ENCODE measurements around the gene TET2.

The TET2 gene

DNA sequence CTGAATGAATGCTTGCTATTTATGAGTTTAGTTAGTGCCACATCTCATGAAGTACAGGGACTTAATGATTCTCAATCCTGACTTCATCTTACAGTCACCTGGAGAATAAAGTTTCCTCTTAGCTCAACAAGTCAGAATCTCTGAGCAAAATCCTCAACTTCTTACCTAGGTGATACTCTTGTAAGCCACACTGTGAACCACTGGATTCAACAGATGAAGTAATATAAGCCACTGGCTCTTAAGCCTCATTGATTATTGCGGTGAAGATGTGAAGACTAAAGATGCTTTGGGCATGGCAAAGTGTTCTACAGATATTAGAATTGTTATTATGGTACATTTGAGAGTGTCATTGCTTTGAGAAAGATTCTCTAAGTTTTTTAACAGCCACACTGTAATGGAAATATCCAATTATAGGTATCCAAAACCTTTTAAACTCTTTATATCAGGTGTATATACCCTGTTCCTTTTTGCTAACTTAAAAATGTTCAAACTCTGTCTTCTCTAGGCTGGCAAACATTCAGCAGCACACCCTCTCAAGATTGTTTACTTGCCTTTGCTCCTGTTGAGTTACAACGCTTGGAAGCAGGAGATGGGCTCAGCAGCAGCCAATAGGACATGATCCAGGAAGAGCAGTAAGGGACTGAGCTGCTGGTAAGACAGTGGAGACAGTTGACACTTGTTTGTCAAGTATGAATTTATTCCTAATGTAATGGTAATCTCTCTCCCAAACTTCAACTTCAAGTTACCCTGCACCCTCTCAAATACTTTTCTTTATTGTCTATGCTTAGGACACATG is 43.4 kb downstream of the TET2 start:
- no peak for DNase-seq

DNA sequence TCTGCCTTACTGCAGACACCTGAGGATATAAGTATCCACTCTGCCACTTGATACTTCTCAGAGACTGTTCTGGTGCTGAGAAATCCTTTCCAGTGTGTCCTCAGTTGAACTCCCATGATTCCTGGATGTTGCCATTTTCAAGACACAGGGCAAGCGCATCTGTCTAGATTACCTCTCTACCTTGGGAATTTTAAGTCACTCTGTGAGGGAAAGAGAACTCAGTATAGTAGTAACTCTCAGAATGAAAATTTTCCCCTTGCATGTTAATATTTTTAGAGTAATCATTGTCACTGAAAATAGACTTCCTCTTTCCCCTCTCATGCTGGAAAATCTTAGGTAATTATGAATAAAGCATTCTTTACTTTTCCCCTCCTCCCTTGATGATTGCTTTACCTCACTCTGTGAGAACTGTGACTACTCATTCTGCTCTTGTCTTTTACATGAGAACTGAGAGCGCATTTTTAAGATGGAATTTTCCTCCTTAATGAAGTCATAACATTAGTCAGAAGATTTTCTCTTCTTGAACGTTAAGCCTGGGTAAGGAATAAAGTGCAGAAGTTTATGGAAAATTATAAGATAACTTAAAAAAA is 45.0 kb downstream of the TET2 start:
- DNase-seq = peak; percentile 30

DNA sequence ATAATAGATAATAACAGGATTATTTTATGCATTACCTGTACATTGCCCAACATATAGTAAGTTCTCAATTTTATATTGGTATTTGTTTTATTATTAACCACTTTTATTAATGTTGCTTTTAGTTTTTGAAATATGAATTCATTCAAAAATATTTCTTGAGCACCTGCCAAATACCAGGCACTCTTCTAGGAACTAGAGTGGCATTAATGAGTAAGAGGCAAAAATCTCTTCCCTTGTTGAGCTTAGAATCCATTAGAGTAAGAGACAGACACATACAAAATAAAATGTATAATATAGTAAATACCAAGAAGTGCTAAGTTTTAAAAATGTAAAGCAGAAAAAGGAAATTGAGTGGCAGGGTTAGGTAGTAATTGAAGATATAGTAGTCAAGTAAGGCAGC is 45.8 kb downstream of the TET2 start:
- no peak for DNase-seq

DNA sequence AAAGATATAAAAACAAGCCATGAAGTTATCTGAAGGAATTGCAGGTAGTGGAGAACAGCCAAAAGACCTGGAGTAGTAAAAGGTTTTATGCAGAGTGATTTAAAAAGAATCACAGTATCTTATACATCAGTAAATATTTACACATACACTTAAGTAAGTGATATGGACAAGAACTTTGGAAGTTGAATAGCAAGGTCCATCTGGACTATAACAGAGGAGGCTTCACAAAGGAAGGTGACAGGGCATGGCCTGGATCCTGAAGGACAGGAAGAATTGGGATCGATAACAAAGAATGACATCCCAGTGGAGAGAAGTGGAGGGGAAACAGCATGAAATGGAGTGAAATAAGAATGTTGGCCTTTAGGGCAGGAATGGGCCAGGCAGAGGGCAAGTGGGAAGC is 46.2 kb downstream of the TET2 start:
- no peak for DNase-seq

DNA sequence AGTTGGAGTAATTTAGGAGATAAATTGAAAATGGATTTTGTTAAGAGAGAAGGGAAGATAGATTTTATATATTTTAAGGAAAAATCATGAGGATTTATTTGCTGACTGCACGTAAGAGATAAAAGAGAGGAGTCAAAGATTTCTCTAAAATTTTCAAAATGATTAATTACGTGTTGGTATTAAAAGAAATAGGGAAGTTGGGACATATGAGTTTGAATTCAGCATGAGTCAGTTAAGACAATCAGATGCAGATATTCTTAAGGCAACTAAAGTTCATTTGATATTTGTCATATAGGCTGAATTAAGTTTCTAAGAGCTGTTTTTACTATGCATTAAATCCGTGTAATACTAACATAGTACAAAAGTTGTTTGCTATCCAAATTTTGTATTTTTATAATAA is 46.9 kb downstream of the TET2 start:
- no peak for DNase-seq

DNA sequence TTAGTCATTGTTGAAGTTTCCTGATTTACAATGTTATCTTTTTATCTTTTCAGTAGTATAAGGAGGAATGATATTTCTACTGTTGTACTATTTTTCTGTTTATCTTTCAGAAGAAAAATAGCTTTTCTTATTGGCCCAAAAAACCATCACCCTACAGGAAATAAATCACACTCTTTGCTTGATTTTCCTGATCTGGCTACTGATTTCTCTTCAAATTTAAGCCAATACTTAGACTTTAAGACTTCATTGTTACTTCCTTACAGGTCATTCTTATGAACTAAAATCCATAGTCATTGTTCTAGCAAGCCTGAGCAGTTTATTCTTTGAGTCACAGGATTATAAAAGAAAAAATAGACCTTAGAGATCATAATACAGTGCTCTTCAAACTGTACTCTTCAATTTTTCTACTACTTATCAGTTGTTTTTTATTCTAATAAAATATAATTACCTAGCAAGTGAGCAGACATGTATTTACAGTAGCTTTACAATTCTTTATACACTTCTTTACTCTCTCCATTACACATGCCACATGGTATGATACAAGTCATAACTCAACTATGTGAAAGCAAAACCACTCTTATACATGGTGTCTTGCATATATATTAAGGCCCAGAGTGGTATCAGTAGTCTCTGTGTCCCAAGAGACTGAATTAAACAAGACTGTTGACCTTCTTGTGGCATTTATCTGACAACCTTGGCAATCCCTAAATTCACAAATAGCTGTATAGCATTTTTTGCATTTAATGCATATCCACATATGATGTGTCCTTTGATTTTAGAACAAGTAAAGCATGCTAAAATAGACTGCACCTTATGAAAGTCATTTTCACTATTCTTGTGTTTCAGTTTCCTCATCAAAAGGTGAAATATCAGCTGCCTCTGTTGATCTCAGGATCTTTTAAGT is 47.9 kb downstream of the TET2 start:
- DNase-seq = no peak

DNA sequence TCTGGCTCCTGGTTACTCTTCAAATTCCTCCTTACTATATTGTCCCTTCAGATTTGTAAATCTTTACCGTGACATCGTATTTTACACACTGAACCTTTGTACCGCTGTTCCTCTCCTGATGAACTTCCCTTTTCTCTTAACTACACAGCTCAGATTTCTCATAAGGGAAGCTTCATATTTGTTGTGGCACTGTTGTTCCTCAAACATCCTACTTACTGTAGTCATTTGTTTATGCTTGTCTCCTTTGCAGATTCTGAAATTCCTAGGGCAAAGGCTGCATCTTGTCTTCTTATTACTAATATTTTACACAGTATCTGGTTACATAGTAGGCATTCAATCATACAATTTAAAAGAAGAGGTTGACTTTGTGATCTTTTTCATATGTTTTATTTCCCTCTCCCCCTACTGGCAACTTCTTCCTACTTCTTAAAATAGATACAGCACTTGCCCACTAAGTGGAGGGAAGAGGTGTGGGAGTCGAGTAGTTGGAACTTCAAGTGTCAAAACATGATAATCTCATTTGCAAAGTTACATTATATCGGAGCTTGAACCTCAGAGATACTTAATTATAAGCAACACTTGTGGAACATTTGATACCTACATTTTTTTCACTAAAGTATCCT is 50.0 kb downstream of the TET2 start:
- DNase-seq = no peak

DNA sequence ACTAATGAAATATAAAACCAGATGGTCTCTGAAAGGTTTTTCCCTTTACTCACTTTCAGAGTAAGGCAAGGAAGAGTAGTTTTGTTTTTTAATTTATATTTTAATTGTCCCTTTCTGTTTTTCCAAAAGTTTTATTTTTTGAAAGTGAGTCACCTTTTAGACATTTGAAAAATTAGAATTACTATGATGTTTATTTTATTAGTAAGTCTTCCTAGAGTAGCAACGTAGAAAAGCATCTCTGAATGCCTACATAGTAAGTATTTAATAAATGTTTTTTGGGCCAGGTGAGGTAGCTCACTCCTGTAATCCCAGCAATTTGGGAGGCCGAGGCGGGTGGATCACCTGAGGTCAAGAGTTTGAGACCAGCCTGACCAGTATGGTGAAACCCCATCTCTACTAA is 51.1 kb downstream of the TET2 start:
- DNase-seq = no peak

DNA sequence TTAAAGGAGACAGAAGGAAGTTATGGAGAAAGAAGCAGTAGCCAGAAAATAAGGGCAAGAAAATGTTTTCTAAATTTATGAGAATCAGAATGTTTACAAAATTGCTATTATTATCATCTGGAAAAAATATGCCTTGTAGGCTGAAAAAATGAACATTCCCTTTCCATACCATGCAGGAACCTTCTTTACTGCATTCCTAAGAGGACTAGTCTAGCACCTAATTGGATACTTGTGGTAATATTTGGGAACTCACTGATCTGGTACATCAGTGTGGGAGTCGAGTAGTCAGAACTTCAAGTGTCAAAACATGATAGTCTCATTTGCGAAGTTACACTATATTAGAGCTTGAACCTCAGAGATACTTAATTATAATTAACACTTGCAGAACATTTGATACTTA is 51.9 kb downstream of the TET2 start:
- DNase-seq = no peak

DNA sequence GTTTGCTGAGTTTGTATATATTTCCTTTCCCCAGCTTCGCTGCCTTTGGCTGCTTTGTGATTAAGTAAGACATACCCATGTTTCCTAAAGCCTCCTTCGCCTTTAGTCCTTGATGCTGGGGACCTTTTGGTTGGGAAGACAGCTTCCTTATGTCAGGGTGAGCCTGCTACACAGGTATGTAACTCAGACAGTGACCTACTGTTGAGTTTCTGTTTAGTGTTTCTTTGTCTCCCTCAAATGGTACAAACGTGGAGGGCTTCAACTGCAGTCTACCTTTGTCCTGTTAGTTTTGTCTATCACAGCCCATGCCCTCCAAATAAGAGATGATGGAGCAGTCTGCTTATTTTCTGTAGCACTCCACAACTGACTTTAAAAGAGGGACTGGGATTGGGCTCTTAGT is 59.5 kb downstream of the TET2 start:
- no peak for DNase-seq

DNA sequence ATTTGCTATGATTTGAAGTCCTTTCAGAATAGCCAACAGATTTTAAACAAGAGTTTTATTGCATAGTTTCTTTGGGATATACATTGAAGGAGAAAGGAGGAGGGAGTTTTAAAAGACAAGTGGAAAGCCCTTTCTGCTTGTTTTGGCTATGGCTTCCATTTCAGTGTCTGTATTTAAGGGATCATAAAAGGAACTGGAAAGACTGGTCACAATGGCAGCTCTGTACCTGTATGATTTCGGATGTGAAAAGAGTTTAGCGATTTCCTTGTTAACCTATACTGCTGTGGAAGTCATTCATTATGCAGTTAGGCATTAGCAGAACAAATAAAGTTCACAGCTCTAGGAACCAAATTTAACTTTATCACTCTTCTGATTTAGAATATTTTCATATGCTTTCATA is 60.7 kb downstream of the TET2 start:
- no peak for DNase-seq

DNA sequence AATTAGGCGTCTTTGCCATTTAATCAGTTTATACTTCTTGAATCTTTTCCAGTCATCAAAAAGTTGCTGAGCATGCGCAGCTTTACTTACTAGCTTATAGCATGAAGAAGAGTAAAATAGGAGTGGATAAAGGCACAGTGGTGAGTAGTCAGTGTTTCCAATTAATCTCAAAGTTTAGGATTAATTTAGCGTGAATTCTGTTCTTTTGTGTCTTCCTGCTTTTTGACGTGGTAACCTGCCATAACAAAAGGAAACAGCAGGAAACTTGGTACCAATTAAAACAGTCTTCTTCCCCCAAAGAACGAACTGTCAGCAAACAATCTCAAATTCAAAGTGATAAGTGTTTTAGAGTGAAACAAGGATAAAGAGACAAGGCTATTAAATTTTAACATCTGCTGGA is 61.9 kb downstream of the TET2 start:
- no peak for DNase-seq

DNA sequence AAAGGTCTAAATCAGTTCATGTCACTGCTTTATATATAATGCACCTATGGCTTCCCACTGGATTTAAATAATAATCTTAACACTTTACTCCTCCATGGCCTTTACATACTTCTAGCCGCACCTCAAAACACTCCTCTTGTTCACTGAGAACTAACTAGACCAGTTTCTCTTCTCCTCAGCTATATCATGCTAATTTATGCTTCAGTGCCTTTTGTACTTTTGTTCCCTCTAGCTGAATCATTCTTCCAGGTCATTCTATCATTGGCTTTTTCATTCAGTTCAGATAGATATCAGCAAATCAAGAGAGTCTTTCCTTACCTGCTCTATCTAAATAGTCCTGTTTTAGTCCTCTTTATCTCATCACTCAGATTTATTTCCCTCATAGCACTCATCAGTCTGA is 64.2 kb downstream of the TET2 start:
- no peak for DNase-seq

DNA sequence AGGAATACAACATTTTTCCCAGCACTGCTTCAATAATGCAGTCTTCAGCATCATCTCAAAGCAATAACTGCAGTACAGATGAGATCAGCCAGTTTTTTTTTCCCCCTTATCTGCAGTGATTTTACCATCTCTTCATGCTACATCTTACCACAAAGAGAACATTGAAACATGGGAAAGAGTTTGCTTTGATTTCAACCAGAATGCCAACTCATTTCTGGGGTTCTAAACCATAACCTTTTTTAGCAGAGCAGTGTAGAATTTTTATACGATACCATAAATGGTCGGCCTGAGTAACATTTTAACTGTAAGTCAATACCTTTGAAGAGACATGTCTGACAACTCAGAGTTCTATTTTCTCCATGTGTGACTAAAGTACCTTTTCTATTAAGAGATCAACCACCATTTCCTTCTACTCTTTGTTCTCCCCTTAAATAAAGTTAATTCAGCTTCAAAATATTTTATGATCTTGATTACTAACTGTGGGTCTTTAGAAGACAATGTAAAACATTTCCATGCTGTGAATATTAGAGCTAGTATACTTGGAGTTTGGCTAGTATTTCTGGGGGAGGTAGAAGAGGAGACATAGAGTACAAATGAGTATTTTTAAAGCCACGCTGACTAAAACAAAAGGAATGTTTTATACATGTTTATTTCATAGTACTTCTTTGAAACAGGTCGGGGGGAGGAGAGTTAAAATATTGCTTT is 69.1 kb downstream of the TET2 start:
- no peak for DNase-seq

DNA sequence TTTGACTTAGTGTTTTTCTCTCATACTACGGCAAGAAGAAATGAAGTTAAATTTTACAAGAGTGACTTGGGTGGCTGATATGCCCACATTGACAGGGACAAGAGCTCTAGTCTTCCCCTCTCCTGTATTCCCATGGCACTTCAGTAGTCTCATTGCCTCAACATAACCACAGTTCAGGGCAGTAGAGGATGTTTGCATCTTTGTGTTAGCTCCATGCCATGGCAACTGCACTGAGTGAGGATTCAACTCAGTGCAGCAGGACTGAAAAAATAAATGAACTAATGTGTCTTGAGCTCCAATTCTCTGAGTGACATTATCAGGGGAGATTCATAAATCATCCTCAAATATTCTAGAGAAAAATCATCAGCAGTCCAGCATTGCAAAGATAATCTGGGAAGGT is 78.8 kb downstream of the TET2 start:
- DNase-seq = no peak

DNA sequence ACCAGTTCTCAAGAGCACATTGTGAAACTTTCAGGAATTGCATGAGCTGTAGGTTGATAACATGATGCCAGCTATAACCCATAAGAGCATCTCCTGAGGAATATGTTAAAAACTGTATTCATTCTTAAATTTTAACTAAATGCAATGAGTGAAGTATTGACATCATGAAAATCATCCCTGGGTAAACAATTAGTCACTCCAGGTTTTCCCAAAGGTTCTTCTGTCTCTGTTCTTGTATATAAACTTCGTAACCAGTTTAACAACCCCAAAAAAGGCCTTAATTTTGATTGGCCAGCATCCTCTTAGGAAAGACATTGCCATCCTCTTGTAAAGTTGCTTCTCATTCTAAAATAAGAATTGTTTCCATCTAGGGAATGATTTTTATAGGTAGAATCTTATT is 80.4 kb downstream of the TET2 start:
- no peak for DNase-seq

DNA sequence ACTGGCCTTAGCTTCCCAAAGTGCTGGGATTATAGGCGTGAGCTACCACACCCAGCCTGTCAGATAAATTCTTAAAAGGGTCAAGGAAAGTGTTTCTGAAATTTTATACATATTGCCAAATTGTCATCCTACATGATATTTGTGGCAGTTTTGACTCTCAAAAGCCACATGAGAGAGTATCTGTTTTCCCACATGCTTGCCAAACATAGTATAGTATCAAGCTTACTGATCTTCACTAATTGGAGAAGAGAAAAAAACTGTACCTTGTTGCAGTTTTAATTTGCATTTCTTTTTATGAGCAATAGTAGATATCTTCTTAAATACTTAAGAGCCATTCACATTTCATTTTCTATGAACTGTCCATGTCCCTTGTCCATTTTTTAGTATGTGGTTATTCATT is 83.6 kb downstream of the TET2 start:
- no peak for DNase-seq

DNA sequence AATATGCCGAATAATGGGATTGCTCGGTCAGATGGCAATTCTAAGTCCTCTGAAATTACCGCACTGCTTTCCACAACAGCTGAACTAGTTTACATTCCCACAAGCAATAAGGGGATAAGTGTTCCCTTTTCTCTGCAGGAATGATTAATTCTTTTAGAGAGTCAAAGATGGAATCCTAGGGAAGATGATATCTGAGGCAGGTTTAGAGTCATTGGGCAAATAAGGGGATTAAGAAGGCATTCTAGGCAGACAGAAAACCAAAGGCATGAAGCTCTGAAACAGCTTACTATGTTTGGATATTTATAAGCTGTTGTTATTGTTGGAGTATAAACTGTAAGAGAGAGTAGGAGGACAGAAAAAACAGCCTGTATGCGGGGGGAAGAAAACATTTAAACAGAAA is 85.7 kb downstream of the TET2 start:
- DNase-seq = no peak

DNA sequence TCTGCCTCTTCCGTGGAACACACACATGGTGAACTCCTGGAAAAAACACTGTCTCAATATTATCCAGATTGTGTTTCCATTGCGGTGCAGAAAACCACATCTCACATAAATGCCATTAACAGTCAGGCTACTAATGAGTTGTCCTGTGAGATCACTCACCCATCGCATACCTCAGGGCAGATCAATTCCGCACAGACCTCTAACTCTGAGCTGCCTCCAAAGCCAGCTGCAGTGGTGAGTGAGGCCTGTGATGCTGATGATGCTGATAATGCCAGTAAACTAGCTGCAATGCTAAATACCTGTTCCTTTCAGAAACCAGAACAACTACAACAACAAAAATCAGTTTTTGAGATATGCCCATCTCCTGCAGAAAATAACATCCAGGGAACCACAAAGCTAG is 87.9 kb downstream of the TET2 start:
- no peak for DNase-seq

DNA sequence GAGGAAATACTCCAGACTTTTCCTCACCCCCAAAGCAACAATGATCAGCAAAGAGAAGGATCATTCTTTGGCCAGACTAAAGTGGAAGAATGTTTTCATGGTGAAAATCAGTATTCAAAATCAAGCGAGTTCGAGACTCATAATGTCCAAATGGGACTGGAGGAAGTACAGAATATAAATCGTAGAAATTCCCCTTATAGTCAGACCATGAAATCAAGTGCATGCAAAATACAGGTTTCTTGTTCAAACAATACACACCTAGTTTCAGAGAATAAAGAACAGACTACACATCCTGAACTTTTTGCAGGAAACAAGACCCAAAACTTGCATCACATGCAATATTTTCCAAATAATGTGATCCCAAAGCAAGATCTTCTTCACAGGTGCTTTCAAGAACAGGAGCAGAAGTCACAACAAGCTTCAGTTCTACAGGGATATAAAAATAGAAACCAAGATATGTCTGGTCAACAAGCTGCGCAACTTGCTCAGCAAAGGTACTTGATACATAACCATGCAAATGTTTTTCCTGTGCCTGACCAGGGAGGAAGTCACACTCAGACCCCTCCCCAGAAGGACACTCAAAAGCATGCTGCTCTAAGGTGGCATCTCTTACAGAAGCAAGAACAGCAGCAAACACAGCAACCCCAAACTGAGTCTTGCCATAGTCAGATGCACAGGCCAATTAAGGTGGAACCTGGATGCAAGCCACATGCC is 89.7 kb downstream of the TET2 start:
- no peak for DNase-seq

DNA sequence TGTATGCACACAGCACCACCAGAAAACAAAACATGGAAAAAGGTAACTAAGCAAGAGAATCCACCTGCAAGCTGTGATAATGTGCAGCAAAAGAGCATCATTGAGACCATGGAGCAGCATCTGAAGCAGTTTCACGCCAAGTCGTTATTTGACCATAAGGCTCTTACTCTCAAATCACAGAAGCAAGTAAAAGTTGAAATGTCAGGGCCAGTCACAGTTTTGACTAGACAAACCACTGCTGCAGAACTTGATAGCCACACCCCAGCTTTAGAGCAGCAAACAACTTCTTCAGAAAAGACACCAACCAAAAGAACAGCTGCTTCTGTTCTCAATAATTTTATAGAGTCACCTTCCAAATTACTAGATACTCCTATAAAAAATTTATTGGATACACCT is 90.2 kb downstream of the TET2 start:
- no peak for DNase-seq

DNA sequence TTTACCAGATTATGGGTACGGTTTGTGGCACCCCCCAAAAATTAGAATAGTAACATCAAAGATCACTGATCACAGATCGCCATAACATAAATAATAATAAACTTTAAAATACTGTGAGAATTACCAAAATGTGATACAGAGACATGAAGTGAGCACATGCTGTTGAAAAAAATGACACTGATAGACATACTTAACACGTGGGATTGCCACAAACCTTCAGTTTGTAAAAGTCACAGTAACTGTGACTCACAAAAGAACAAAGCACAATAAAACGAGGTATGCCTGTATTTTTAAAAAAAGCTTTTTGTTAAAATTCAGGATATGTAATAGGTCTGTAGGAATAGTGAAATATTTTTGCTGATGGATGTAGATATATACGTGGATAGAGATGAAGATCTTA is 93.4 kb downstream of the TET2 start:
- no peak for DNase-seq

Measured in DMS79 (cell line).